ENCODE data around the gene CAV3. TPM values are rescaled to one million over a fixed set of nuclear protein-coding genes. Genes with fewer than 3 reads are reported as not detected.
"Not testable (repeated sequence)": the region's sequence is repeated elsewhere in the genome, so short reads cannot be mapped to it uniquely, and the experiment has no call there.

Gene CAV3
- total and polyA plus RNA-seq, 2 experiments from 2014 or later, result not detected

DNA sequence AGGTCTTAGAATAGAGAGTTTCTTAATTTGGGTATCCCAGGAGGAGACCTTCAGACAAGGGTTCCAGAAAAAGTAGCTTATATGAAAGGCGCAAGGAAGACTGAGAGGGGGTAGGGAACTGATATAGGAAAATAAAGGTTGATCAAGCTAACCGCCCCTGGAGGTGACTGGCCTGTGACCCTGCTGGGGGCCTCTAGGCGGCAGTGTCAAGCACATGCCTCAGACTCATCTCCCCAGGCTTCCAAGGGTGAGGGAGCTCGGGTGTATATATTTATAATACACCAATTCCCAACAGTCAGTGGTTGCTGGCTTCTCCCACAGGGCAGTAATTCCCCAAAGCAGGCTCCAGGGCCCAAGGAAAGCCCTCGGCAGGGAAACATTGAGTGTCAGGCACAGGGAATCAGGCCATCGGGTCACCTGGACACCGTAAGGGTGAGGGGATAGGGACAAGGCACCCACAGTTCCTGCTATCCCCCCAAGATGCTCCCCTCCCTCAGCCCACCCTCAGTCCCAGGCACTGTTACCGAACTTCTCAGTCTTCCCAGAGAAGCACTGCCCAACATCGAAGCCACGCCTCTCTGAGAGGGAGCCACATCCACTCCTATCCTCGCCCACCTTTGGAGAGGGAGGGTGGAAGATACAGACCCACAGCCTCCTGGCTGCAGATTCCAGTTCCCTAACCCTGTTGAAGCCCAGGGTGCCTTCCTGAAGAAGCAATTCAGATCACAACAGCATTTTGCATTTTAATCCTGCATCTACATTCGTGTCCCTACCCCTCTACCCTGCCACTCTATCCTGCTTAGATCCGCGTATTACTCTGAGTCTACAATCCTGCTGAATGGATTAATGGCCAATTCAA lies 19.5 kb upstream of the CAV3 start:
- no peaks in the 10 kb centered on the region for H3F3A ChIP-seq (replicated peaks; ENCODE audit: low read depth)
- Mint-ChIP-seq H3K4me1 (peaks cover 11% of the 10 kb centered on the region; the same call in 2 of the 3 replicates), H3K9me3 (peaks cover 25% of the 10 kb centered on the region), H3K36me3 (ENCODE audit: low read depth) (peaks cover 13% of the 10 kb centered on the region), H3K4me3 (no peak overlapping the region), H3K27me3 (ENCODE audit: insufficient read depth, low read depth, poor library complexity) (peaks cover 83% of the 10 kb centered on the region), H3K27ac (no peak overlapping the region)
- H3K27ac ChIP-seq (ENCODE audit: low read depth), result no peak overlapping the region
- H3K9me2 ChIP-seq (ENCODE audit: insufficient read depth), result no peaks in the 10 kb centered on the region
- ATAC-seq (peak; percentile 93), DNase-seq (ENCODE audit: low spot score) (peak; percentile 80)
- no peak overlapping the region for H3K4me2 ChIP-seq
- peaks cover 66% of the 10 kb centered on the region for H3K27me3 ChIP-seq (ENCODE audit: insufficient read depth)
- no peaks in the 10 kb centered on the region for H3K79me2 ChIP-seq (replicated peaks; ENCODE audit: insufficient read depth)
- no peaks in the 10 kb centered on the region for H3K36me3 ChIP-seq (ENCODE audit: insufficient read depth)
- no peaks in the 10 kb centered on the region; the same call in 1 of the 2 replicates for H4K20me1 ChIP-seq (replicated peaks; ENCODE audit: insufficient read depth)
- no peak for TF ChIP-seq ZNF114 (CRISPR knock-in tag; IDR thresholded peaks at IDR 0.05)
- 0 out of 2 replicates have a peak, but pooled peaks have one; percentile 20 for TF ChIP-seq CREB1 (CRISPR knock-in tag; IDR thresholded peaks at IDR 0.05; ENCODE audit: low read depth)
- TF ChIP-seq POLR2AphosphoS5 (IDR thresholded peaks at IDR 0.05; ENCODE audit: low read depth), result peak; percentile 86
- TF ChIP-seq NANOG (IDR thresholded peaks at IDR 0.05; ENCODE audit: borderline replicate concordance), result peak; percentile 12; the same call in 1 of the 2 replicates
- TF ChIP-seq STAT1 (IDR thresholded peaks at IDR 0.05; ENCODE audit: unreplicated experiment), result no peak
- TF ChIP-seq CTCF (conservative IDR thresholded peaks at IDR 0.05; ENCODE audit: low read depth in 2 of 2), result peak; percentile 72 to 73
- no peak overlapping the region for H2AFZ ChIP-seq
- no peak overlapping the region for H3K4me3 ChIP-seq
- H3K4me1 ChIP-seq (ENCODE audit: insufficient read depth), result no peaks in the 10 kb centered on the region; the same call in 1 of the 2 replicates

GRCh38 chr3:8715757-8716156 lies 17.8 kb upstream of the CAV3 start:
- H3K4me2 ChIP-seq; H3K79me2 ChIP-seq (replicated peaks; ENCODE audit: insufficient read depth); H3K9me2 ChIP-seq (ENCODE audit: insufficient read depth); H4K20me1 ChIP-seq (replicated peaks; ENCODE audit: insufficient read depth); ATAC-seq; H3K36me3 ChIP-seq (ENCODE audit: insufficient read depth); H3K4me1 ChIP-seq (ENCODE audit: insufficient read depth); H3K27ac ChIP-seq (ENCODE audit: low read depth); H3F3A ChIP-seq (replicated peaks; ENCODE audit: low read depth); H3K27ac Mint-ChIP-seq; H3K4me3 ChIP-seq; DNase-seq (ENCODE audit: low spot score); H2AFZ ChIP-seq: not testable (repeated sequence)
- Mint-ChIP-seq H3K4me1 (peaks cover 11% of the 10 kb centered on the region; the same call in 2 of the 3 replicates), H3K27me3 (ENCODE audit: insufficient read depth, low read depth, poor library complexity) (peaks cover 68% of the 10 kb centered on the region), H3K36me3 (ENCODE audit: low read depth) (peaks cover 13% of the 10 kb centered on the region), H3K9me3 (peaks cover 25% of the 10 kb centered on the region), H3K4me3 (peak overlapping the region; percentile 21; the same call in 1 of the 3 replicates)
- H3K27me3 ChIP-seq (ENCODE audit: insufficient read depth), result peaks cover 52% of the 10 kb centered on the region

- peaks cover 23% of the 10 kb centered on the region for H3K4me1 Mint-ChIP-seq
- no peak overlapping the region for H3K4me3 Mint-ChIP-seq
- peak; percentile 56 for ATAC-seq
- H4K20me1 ChIP-seq (replicated peaks; ENCODE audit: insufficient read depth), result no peaks in the 10 kb centered on the region
- H3K4me2 ChIP-seq, result no peak overlapping the region
- H3K27me3 Mint-ChIP-seq (ENCODE audit: insufficient read depth, low read depth, poor library complexity), result peaks cover 9% of the 10 kb centered on the region
- H3K9me3 Mint-ChIP-seq, result peaks cover 9% of the 10 kb centered on the region; the same call in 2 of the 3 replicates
- no peaks in the 10 kb centered on the region for H3K79me2 ChIP-seq (replicated peaks; ENCODE audit: insufficient read depth)
- H3K27ac Mint-ChIP-seq, result no peak overlapping the region
- no peak overlapping the region for H3K4me3 ChIP-seq
- H2AFZ ChIP-seq, result no peak overlapping the region
- no peaks in the 10 kb centered on the region; the same call in 2 of the 3 replicates for H3K36me3 Mint-ChIP-seq (ENCODE audit: low read depth)
- no peaks in the 10 kb centered on the region; the same call in 1 of the 2 replicates for H3K9me2 ChIP-seq (ENCODE audit: insufficient read depth)
- no peaks in the 10 kb centered on the region for H3K27me3 ChIP-seq (ENCODE audit: insufficient read depth)
- no peaks in the 10 kb centered on the region for H3F3A ChIP-seq (replicated peaks; ENCODE audit: low read depth)
- peaks cover 9% of the 10 kb centered on the region; the same call in 1 of the 2 replicates for H3K4me1 ChIP-seq (ENCODE audit: insufficient read depth)
- DNase-seq (ENCODE audit: low spot score), result no peak
- no peak overlapping the region for H3K27ac ChIP-seq (ENCODE audit: low read depth)
- H3K36me3 ChIP-seq (ENCODE audit: insufficient read depth), result no peaks in the 10 kb centered on the region
- TF ChIP-seq ZNF114 (CRISPR knock-in tag; IDR thresholded peaks at IDR 0.05) (no peak), JUNB (IDR thresholded peaks at IDR 0.05; ENCODE audit: unreplicated experiment) (no peak), ZNF331 (CRISPR knock-in tag; IDR thresholded peaks at IDR 0.05; ENCODE audit: low read depth) (no peak), EZH2phosphoT487 (IDR thresholded peaks at IDR 0.05; ENCODE audit: unreplicated experiment) (no peak), CREB1 (CRISPR knock-in tag; IDR thresholded peaks at IDR 0.05; ENCODE audit: low read depth) (no peak), NANOG (IDR thresholded peaks at IDR 0.05; ENCODE audit: borderline replicate concordance) (no peak)
Measured at GRCh38 chr3:8722808-8723207, 10.8 kb upstream of the CAV3 start.

All from GM23338 (cell line).